ENCODE data around the gene HHAT. TPM values are rescaled to one million over a fixed set of nuclear protein-coding genes. Genes with fewer than 3 reads are reported as not detected.

HHAT gene
- total RNA-seq, 1 donor from 2014 or later = 11.4 TPM

GRCh38 chr1:210674151-210674550, 345.4 kb downstream of the HHAT start:
- Histone ChIP-seq H3K4me3 (ENCODE audit: insufficient read depth, low read depth, low read length) (no peak overlapping the region), H3K79me2 (ENCODE audit: insufficient read depth, low read length) (no peaks in the 10 kb centered on the region), H3K9me3 (ENCODE audit: insufficient read depth, low read depth, low read length) (no peaks in the 10 kb centered on the region), H3K4me1 (ENCODE audit: insufficient read depth, low read length) (no peaks in the 10 kb centered on the region), H3K27ac (ENCODE audit: low read depth, low read length) (no peak overlapping the region), H3K27me3 (ENCODE audit: insufficient read depth, low read length) (no peaks in the 10 kb centered on the region), H2AFZ (ENCODE audit: low read depth, low read length) (no peak overlapping the region), H3K4me2 (ENCODE audit: low read length) (no peak overlapping the region), H4K20me1 (ENCODE audit: insufficient read depth, low read length) (no peaks in the 10 kb centered on the region), H3K9ac (ENCODE audit: low read length) (no peak overlapping the region), H3K36me3 (ENCODE audit: insufficient read depth, low read length) (no peaks in the 10 kb centered on the region)
- TF ChIP-seq, protein P1, sequence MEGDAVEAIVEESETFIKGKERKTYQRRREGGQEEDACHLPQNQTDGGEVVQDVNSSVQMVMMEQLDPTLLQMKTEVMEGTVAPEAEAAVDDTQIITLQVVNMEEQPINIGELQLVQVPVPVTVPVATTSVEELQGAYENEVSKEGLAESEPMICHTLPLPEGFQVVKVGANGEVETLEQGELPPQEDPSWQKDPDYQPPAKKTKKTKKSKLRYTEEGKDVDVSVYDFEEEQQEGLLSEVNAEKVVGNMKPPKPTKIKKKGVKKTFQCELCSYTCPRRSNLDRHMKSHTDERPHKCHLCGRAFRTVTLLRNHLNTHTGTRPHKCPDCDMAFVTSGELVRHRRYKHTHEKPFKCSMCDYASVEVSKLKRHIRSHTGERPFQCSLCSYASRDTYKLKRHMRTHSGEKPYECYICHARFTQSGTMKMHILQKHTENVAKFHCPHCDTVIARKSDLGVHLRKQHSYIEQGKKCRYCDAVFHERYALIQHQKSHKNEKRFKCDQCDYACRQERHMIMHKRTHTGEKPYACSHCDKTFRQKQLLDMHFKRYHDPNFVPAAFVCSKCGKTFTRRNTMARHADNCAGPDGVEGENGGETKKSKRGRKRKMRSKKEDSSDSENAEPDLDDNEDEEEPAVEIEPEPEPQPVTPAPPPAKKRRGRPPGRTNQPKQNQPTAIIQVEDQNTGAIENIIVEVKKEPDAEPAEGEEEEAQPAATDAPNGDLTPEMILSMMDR (IDR thresholded peaks at IDR 0.05; ENCODE audit: insufficient read depth, low read depth, low read length) = no peak
- no peak for TF ChIP-seq EZH2 (IDR thresholded peaks at IDR 0.05; ENCODE audit: insufficient read depth, low read length)
- Mint-ChIP-seq H3K4me1 (ENCODE audit: low read depth, unreplicated experiment) (peaks cover 7% of the 10 kb centered on the region), H3K36me3 (ENCODE audit: low read depth, unreplicated experiment) (peaks cover 10% of the 10 kb centered on the region), H3K27me3 (ENCODE audit: low read depth, unreplicated experiment) (no peaks in the 10 kb centered on the region), H3K4me3 (ENCODE audit: unreplicated experiment) (no peak overlapping the region), H3K9me3 (ENCODE audit: unreplicated experiment) (no peaks in the 10 kb centered on the region), H3K27ac (ENCODE audit: unreplicated experiment) (no peak overlapping the region)
- FAIRE-seq (no peak), DNase-seq (ENCODE audit: low read depth) (no peak)

GRCh38 chr1:210676539-210676938, 347.8 kb downstream of the HHAT start:
- Histone ChIP-seq H3K4me1 (ENCODE audit: insufficient read depth, low read length) (no peaks in the 10 kb centered on the region), H3K27me3 (ENCODE audit: insufficient read depth, low read length) (no peaks in the 10 kb centered on the region), H3K36me3 (ENCODE audit: insufficient read depth, low read length) (no peaks in the 10 kb centered on the region), H4K20me1 (ENCODE audit: insufficient read depth, low read length) (no peaks in the 10 kb centered on the region), H2AFZ (ENCODE audit: low read depth, low read length) (no peak overlapping the region), H3K27ac (ENCODE audit: low read depth, low read length) (no peak overlapping the region), H3K9ac (ENCODE audit: low read length) (no peak overlapping the region), H3K79me2 (ENCODE audit: insufficient read depth, low read length) (no peaks in the 10 kb centered on the region), H3K4me3 (ENCODE audit: insufficient read depth, low read depth, low read length) (no peak overlapping the region), H3K4me2 (ENCODE audit: low read length) (no peak overlapping the region), H3K9me3 (ENCODE audit: insufficient read depth, low read depth, low read length) (no peaks in the 10 kb centered on the region)
- peaks cover 13% of the 10 kb centered on the region for H3K36me3 Mint-ChIP-seq (ENCODE audit: low read depth, unreplicated experiment)
- H3K4me1 Mint-ChIP-seq (ENCODE audit: low read depth, unreplicated experiment) = no peaks in the 10 kb centered on the region
- H3K4me3 Mint-ChIP-seq (ENCODE audit: unreplicated experiment) = no peak overlapping the region
- no peak overlapping the region for H3K27ac Mint-ChIP-seq (ENCODE audit: unreplicated experiment)
- TF ChIP-seq, protein P1 (IDR thresholded peaks at IDR 0.05; ENCODE audit: insufficient read depth, low read depth, low read length) = no peak
- no peak for TF ChIP-seq EZH2 (IDR thresholded peaks at IDR 0.05; ENCODE audit: insufficient read depth, low read length)
- DNase-seq (ENCODE audit: low read depth) (no peak), FAIRE-seq (no peak)
- H3K27me3 Mint-ChIP-seq (ENCODE audit: low read depth, unreplicated experiment) = no peaks in the 10 kb centered on the region
- no peaks in the 10 kb centered on the region for H3K9me3 Mint-ChIP-seq (ENCODE audit: unreplicated experiment)

- FAIRE-seq (no peak), DNase-seq (ENCODE audit: low read depth) (no peak)
- Histone ChIP-seq H3K4me3 (ENCODE audit: insufficient read depth, low read depth, low read length) (no peak overlapping the region), H3K9ac (ENCODE audit: low read length) (no peak overlapping the region), H3K27me3 (ENCODE audit: insufficient read depth, low read length) (no peaks in the 10 kb centered on the region), H3K79me2 (ENCODE audit: insufficient read depth, low read length) (no peaks in the 10 kb centered on the region), H3K27ac (ENCODE audit: low read depth, low read length) (no peak overlapping the region), H4K20me1 (ENCODE audit: insufficient read depth, low read length) (no peaks in the 10 kb centered on the region), H3K9me3 (ENCODE audit: insufficient read depth, low read depth, low read length) (no peaks in the 10 kb centered on the region), H3K4me2 (ENCODE audit: low read length) (no peak overlapping the region), H3K4me1 (ENCODE audit: insufficient read depth, low read length) (no peaks in the 10 kb centered on the region), H3K36me3 (ENCODE audit: insufficient read depth, low read length) (no peaks in the 10 kb centered on the region), H2AFZ (ENCODE audit: low read depth, low read length) (no peak overlapping the region)
- peaks cover 16% of the 10 kb centered on the region for H3K36me3 Mint-ChIP-seq (ENCODE audit: low read depth, unreplicated experiment)
- H3K27ac Mint-ChIP-seq (ENCODE audit: unreplicated experiment) = no peak overlapping the region
- no peaks in the 10 kb centered on the region for H3K4me1 Mint-ChIP-seq (ENCODE audit: low read depth, unreplicated experiment)
- H3K4me3 Mint-ChIP-seq (ENCODE audit: unreplicated experiment) = no peak overlapping the region
- H3K9me3 Mint-ChIP-seq (ENCODE audit: unreplicated experiment) = no peaks in the 10 kb centered on the region
- no peaks in the 10 kb centered on the region for H3K27me3 Mint-ChIP-seq (ENCODE audit: low read depth, unreplicated experiment)
- TF ChIP-seq, protein P1 (IDR thresholded peaks at IDR 0.05; ENCODE audit: insufficient read depth, low read depth, low read length) = no peak
- TF ChIP-seq EZH2 (IDR thresholded peaks at IDR 0.05; ENCODE audit: insufficient read depth, low read length) = no peak
Observed at GRCh38 chr1:210677533-210677932, 348.8 kb downstream of the HHAT start.
